OCI-LY3 (cell line): ENCODE data around the gene RPA1.
"Not testable (repeated sequence)": the region's sequence is repeated elsewhere in the genome, so short reads cannot be mapped to it uniquely, and the experiment has no call there.

Experiments
- H2AFZ ChIP-seq: fragments of 200-600, 300-600 bp; shearing (Covaris generic); 2 replicates; pipeline ENCODE4 v1.6.0; 2014; ENCODE audit warnings: antibody characterized with exemption, low read depth, low read length
- H3K27ac ChIP-seq: fragments of 200-600, 300-600 bp; sonication (generic); 2 replicates; pipeline ENCODE4 v1.5.1; 2014; ENCODE audit warnings: mild to moderate bottlenecking, low read length, moderate library complexity, mixed read lengths
- H3K27me3 ChIP-seq: fragments of 200-600, 300-600 bp; sonication (generic); 2 replicates; pipeline ENCODE4 v1.6.1; 2014; ENCODE audit warnings: low read depth, low read length, mixed read lengths
- H3K36me3 ChIP-seq: fragments of 200-600, 300-600 bp; sonication (generic); replicated peaks from 2 replicates; pipeline ENCODE3; 2014; ENCODE audit warnings: low read depth, low read length, mixed read lengths
- H3K4me1 ChIP-seq: fragments of 300-600, 200-600 bp; sonication (generic); 2 replicates; pipeline ENCODE4 v1.6.1; 2014; ENCODE audit warnings: low read length, mixed read lengths
- H3K4me2 ChIP-seq: fragments of 200-600, 300-600 bp; sonication (generic); 2 replicates; pipeline ENCODE4 v1.6.1; 2014; ENCODE audit warnings: low read length, mixed read lengths
- H3K4me3 ChIP-seq: fragments of 300-600, 200-600 bp; sonication (generic); 2 replicates; pipeline ENCODE4 v1.5.1; 2014; ENCODE audit warnings: antibody characterized with exemption, mild to moderate bottlenecking, low read length, moderate library complexity
- H3K79me2 ChIP-seq: fragments of 300-600, 200-600 bp; shearing (Covaris generic); 2 replicates; pipeline ENCODE4 v1.6.1; 2014; ENCODE audit warnings: mild to moderate bottlenecking, low read length, mixed read lengths
- H3K9ac ChIP-seq: fragments of 300-600, 200-600 bp; shearing (Covaris generic); 2 replicates; pipeline ENCODE4 v1.6.0; 2014; ENCODE audit warnings: mild to moderate bottlenecking, low read length, moderate library complexity
- H3K9me3 ChIP-seq: fragments of 200-600, 300-600 bp; shearing (Covaris generic); 2 replicates; pipeline ENCODE4 v1.6.1; 2014; ENCODE audit warnings: low read length, mixed read lengths; ENCODE audit not compliant: insufficient read depth
- H4K20me1 ChIP-seq: fragments of 200-600, 300-600 bp; sonication (generic); 2 replicates; pipeline ENCODE4 v1.6.1; 2016; ENCODE audit warnings: low read length, mixed read lengths; ENCODE audit not compliant: insufficient read depth
- EZH2phosphoT487 ChIP-seq: fragments of 200-600 bp; shearing (Covaris generic); IDR thresholded peaks from 2 replicates; pipeline ENCODE4 v1.6.1; 2018; ENCODE audit warnings: antibody characterized with exemption, mixed run types, low read depth
- TF ChIP-seq, protein P1 (sequence below): fragments of 200-600, 300-600 bp; sonication (generic); IDR thresholded peaks from 2 replicates; pipeline ENCODE4 v1.5.1; 2014; ENCODE audit warnings: antibody characterized with exemption, low read length, low read depth

Gene RPA1

GRCh38 chr17:1852327-1852726 lies 22.5 kb downstream of the RPA1 start:
- Histone ChIP-seq H3K27me3 (no peaks in the 10 kb centered on the region), H3K4me2 (peak overlapping the region; percentile 68), H3K9me3 (no peaks in the 10 kb centered on the region), H3K4me1 (peaks cover 15% of the 10 kb centered on the region), H3K79me2 (no peaks in the 10 kb centered on the region), H3K27ac (peak overlapping the region; percentile 66), H3K36me3 (peaks cover 10% of the 10 kb centered on the region), H3K4me3 (no peak overlapping the region), H2AFZ (no peak overlapping the region), H4K20me1 (no peaks in the 10 kb centered on the region), H3K9ac (no peak overlapping the region)
- TF ChIP-seq, protein P1, sequence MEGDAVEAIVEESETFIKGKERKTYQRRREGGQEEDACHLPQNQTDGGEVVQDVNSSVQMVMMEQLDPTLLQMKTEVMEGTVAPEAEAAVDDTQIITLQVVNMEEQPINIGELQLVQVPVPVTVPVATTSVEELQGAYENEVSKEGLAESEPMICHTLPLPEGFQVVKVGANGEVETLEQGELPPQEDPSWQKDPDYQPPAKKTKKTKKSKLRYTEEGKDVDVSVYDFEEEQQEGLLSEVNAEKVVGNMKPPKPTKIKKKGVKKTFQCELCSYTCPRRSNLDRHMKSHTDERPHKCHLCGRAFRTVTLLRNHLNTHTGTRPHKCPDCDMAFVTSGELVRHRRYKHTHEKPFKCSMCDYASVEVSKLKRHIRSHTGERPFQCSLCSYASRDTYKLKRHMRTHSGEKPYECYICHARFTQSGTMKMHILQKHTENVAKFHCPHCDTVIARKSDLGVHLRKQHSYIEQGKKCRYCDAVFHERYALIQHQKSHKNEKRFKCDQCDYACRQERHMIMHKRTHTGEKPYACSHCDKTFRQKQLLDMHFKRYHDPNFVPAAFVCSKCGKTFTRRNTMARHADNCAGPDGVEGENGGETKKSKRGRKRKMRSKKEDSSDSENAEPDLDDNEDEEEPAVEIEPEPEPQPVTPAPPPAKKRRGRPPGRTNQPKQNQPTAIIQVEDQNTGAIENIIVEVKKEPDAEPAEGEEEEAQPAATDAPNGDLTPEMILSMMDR: no peak
- no peak for TF ChIP-seq EZH2phosphoT487

DNA sequence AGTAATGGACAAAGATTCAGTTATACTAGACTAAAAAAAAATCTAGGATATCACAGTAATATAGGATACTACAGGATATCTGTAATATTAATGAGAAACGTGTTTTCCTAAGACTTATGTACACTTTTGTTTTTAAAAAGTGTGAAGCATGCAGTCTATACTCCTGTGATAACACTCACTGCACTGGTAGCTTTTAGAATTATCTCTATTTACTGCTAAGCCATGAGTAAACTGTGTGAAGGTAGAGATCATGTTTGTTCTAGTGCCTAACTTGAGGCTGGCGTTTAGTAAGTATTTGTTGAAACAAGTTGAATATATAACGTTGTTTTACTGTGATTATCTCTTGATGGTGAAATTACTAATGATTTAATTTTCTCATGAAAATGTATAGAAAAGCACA lies 23.9 kb downstream of the RPA1 start:
- TF ChIP-seq, protein P1: no peak
- no peak for TF ChIP-seq EZH2phosphoT487
- H3K4me3 ChIP-seq: no peak overlapping the region
- H3K27me3 ChIP-seq: no peaks in the 10 kb centered on the region
- H3K9me3 ChIP-seq: no peaks in the 10 kb centered on the region
- no peaks in the 10 kb centered on the region for H3K79me2 ChIP-seq
- H3K4me2 ChIP-seq: no peak overlapping the region
- peaks cover 6% of the 10 kb centered on the region for H3K36me3 ChIP-seq
- no peak overlapping the region for H2AFZ ChIP-seq
- no peaks in the 10 kb centered on the region for H4K20me1 ChIP-seq
- H3K4me1 ChIP-seq: peaks cover 15% of the 10 kb centered on the region
- H3K27ac ChIP-seq: no peak overlapping the region
- no peak overlapping the region for H3K9ac ChIP-seq

DNA sequence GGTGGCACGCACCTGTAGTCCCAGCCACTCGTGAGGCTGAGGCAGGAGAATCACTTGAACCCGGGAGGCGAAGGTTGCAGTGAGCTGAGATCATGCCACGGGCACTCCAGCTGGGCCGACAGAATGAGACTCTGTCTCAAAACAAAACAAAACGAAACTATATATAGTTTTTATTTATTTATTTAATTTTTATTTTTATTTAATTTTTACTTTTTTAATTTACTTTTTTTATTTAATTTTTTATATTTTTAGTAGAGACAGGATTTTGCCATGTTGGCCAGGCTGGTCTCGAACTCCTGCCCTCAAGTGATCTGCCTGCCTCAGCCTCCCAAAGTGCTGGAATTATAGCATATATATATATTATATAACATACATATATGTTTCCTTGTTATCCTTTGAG lies 26.7 kb downstream of the RPA1 start:
- H3K9me3 ChIP-seq, H3K79me2 ChIP-seq, H3K4me2 ChIP-seq, H4K20me1 ChIP-seq, H2AFZ ChIP-seq, H3K4me3 ChIP-seq, H3K27me3 ChIP-seq, H3K9ac ChIP-seq, H3K27ac ChIP-seq: not testable (repeated sequence)
- H3K36me3 ChIP-seq: peaks cover 15% of the 10 kb centered on the region
- peaks cover 11% of the 10 kb centered on the region for H3K4me1 ChIP-seq

DNA sequence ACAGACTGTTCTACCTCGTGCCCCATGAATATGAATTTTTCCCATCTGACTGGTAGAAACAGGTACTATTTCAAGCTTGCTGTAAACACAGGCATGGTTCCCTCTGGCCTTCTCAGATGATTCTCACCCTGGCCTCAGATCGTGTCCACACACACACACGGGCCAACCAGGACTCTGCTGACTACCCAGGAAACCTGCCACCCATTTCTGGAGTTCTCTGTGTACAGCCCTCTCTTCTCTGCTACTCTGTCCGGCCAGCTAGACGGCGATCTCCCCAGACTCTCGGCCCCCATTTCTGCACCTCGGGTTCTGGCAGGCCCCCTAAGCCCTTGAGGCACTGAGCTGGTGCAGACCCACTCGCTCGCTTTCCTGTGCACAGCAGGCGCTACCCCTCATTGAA lies 31.2 kb downstream of the RPA1 start:
- Histone ChIP-seq H3K36me3 (peaks cover 9% of the 10 kb centered on the region), H3K27ac (no peak overlapping the region), H4K20me1 (no peaks in the 10 kb centered on the region), H3K9ac (no peak overlapping the region), H3K27me3 (no peaks in the 10 kb centered on the region), H3K4me1 (no peaks in the 10 kb centered on the region), H3K4me2 (no peak overlapping the region), H3K4me3 (no peak overlapping the region), H3K79me2 (no peaks in the 10 kb centered on the region), H3K9me3 (no peaks in the 10 kb centered on the region), H2AFZ (no peak overlapping the region)
- TF ChIP-seq, protein P1: no peak

- Histone ChIP-seq H3K4me2 (no peak overlapping the region), H3K9ac (no peak overlapping the region), H4K20me1 (no peaks in the 10 kb centered on the region)
These were observed 31.7 kb downstream of the RPA1 start for GRCh38 chr17:1861391-1862010.

More at GRCh38 chr17:1861391-1862010, 31.7 kb downstream of the RPA1 start:
- Histone ChIP-seq H3K36me3 (peaks cover 9% of the 10 kb centered on the region), H3K4me3 (no peak overlapping the region), H3K27ac (no peak overlapping the region), H3K4me1 (no peaks in the 10 kb centered on the region), H3K27me3 (no peaks in the 10 kb centered on the region), H2AFZ (no peak overlapping the region), H3K9me3 (no peaks in the 10 kb centered on the region), H3K79me2 (no peaks in the 10 kb centered on the region)
- TF ChIP-seq, protein P1: no peak
- TF ChIP-seq EZH2phosphoT487: no peak
